Colon (tissue), 2 donors: Measurements from ENCODE around the gene TBX1.
"Not testable (repeated sequence)": the region's sequence is repeated elsewhere in the genome, so short reads cannot be mapped to it uniquely, and the experiment has no call there.

Source experiments
- FAIRE-seq: peaks from 2 replicates; lab custom pipeline; 2012; peaks lifted over from hg19 to GRCh38; lab: Jason Lieb, UNC
- donor health status: control.
- donor health status: control.

The TBX1 gene

GRCh38 chr22:19785461-19786263 lies 25.1 kb downstream of the TBX1 start:
- FAIRE-seq, result no peak

- FAIRE-seq, result no peak
These were observed 25.6 kb downstream of the TBX1 start for GRCh38 chr22:19786264-19786585.

- FAIRE-seq, result no peak
These were observed 26.6 kb downstream of the TBX1 start for GRCh38 chr22:19786959-19787848.

- FAIRE-seq, result no peak
These were observed 27.2 kb downstream of the TBX1 start for GRCh38 chr22:19787849-19788141.

GRCh38 chr22:19788661-19789225 lies 28.2 kb downstream of the TBX1 start:
- no peak for FAIRE-seq

- FAIRE-seq, result no peak
These were observed 28.8 kb downstream of the TBX1 start for GRCh38 chr22:19789406-19789805.

GRCh38 chr22:19789828-19790227 lies 29.2 kb downstream of the TBX1 start:
- FAIRE-seq, result no peak

GRCh38 chr22:19791243-19791642 lies 30.7 kb downstream of the TBX1 start:
- no peak for FAIRE-seq

- no peak for FAIRE-seq
These were observed 31.3 kb downstream of the TBX1 start for GRCh38 chr22:19791894-19792293.

- FAIRE-seq, result not testable (repeated sequence)
These were observed 31.9 kb downstream of the TBX1 start for GRCh38 chr22:19792383-19792896.

GRCh38 chr22:19793161-19793560 lies 32.6 kb downstream of the TBX1 start:
- no peak for FAIRE-seq

GRCh38 chr22:19793661-19794310 lies 33.2 kb downstream of the TBX1 start:
- no peak for FAIRE-seq

- no peak for FAIRE-seq
These were observed 35.0 kb downstream of the TBX1 start for GRCh38 chr22:19795617-19796008.

- no peak for FAIRE-seq
These were observed 35.6 kb downstream of the TBX1 start for GRCh38 chr22:19796160-19796559.

GRCh38 chr22:19797086-19798002 lies 36.8 kb downstream of the TBX1 start:
- FAIRE-seq, result no peak

- FAIRE-seq, result no peak
These were observed 37.6 kb downstream of the TBX1 start for GRCh38 chr22:19798003-19798665.

- no peak for FAIRE-seq
These were observed 38.3 kb downstream of the TBX1 start for GRCh38 chr22:19798891-19799293.

- FAIRE-seq, result no peak
These were observed 39.0 kb downstream of the TBX1 start for GRCh38 chr22:19799322-19800190.

GRCh38 chr22:19800306-19800705 lies 39.7 kb downstream of the TBX1 start:
- no peak for FAIRE-seq

- FAIRE-seq, result no peak
These were observed 40.2 kb downstream of the TBX1 start for GRCh38 chr22:19800761-19801244.
